Inflammatory macrophage treated with lipopolysaccharide for 1 hour (primary cell): Measurements from ENCODE around the gene CLIP2.

Experiments used
- DNase-seq, 2 donors: peaks; one replicate each; pipeline ENCODE4 v3.0.0-alpha.2; 2020 to 2022

The CLIP2 gene

GRCh38 chr7:74272305-74273038 lies 16.7 kb upstream of the CLIP2 start:
- peak; percentile 87 to 92 for DNase-seq

GRCh38 chr7:74275401-74275881 lies 13.8 kb upstream of the CLIP2 start:
- no peak for DNase-seq

- no peak for DNase-seq
Observed at GRCh38 chr7:74277636-74278035, 11.6 kb upstream of the CLIP2 start.

- peak; percentile 51 to 93 for DNase-seq
Observed at GRCh38 chr7:74280985-74281384, 8.2 kb upstream of the CLIP2 start.

- DNase-seq: no peak
Observed at GRCh38 chr7:74282748-74283459, 6.3 kb upstream of the CLIP2 start.

GRCh38 chr7:74283858-74284447 lies 5.3 kb upstream of the CLIP2 start:
- DNase-seq: peak in 1 of 2 donors; percentile 68

- DNase-seq: peak; percentile 29 to 81
Observed at GRCh38 chr7:74284781-74285259, 4.4 kb upstream of the CLIP2 start.

- no peak for DNase-seq
Observed at GRCh38 chr7:74286131-74286530, 3.1 kb upstream of the CLIP2 start.

GRCh38 chr7:74287303-74288033 lies 1.7 kb upstream of the CLIP2 start:
- no peak for DNase-seq

GRCh38 chr7:74288034-74288881 lies 949 bp upstream of the CLIP2 start:
- DNase-seq: no peak

GRCh38 chr7:74289659-74290552 lies 699 bp downstream of the CLIP2 start:
- peak in 1 of 2 donors; percentile 25 for DNase-seq

GRCh38 chr7:74290553-74290950 lies 1.3 kb downstream of the CLIP2 start:
- no peak for DNase-seq

GRCh38 chr7:74290981-74291441 lies 1.8 kb downstream of the CLIP2 start:
- DNase-seq: no peak

- no peak for DNase-seq
Observed at GRCh38 chr7:74291535-74291934, 2.3 kb downstream of the CLIP2 start.

- no peak for DNase-seq
Observed at GRCh38 chr7:74292757-74293576, 3.8 kb downstream of the CLIP2 start.

- DNase-seq: no peak
Observed at GRCh38 chr7:74293577-74293908, 4.3 kb downstream of the CLIP2 start.

GRCh38 chr7:74294191-74294998 lies 5.2 kb downstream of the CLIP2 start:
- no peak for DNase-seq

GRCh38 chr7:74297516-74298233 lies 8.5 kb downstream of the CLIP2 start:
- DNase-seq: no peak
